ENCODE measurements around the gene KLF18.
"Not testable (repeated sequence)": the region's sequence is repeated elsewhere in the genome, so short reads cannot be mapped to it uniquely, and the experiment has no call there.

The KLF18 gene

DNA sequence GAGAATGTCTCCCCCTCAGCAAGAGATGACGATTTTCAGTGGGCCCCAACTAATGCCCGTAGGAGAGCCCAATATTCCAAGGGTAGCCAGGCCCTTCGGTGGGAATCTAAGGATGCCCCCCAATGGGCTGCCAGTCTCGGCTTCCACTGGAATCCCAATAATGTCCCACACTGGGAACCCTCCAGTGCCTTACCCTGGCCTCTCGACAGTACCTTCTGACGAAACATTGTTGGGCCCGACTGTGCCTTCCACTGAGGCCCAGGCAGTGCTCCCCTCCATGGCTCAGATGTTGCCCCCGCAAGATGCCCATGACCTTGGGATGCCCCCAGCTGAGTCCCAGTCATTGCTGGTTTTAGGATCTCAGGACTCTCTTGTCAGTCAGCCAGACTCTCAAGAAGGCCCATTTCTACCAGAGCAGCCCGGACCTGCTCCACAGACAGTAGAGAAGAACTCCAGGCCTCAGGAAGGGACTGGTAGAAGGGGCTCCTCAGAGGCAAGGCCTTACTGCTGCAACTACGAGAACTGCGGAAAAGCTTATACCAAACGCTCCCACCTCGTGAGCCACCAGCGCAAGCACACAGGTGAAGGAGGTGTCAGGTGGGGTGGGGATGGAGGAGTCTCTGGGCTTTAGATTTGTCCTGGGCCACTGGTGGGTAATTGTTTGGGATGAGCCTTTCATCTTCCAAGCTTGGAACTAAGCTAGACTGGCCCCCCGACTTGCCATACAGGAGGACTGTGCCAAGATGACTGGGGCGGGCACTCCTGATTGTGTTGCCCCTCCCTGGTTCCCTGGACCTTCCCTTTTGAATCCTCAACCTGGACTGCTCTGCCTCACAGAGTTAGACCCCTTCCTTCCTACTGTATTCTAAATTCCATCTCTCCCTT is 11.6 kb downstream of the KLF18 start:
- in situ Hi-C loops (cut with HindIII; ENCODE audit: low sequenced_read_pairs) = no loop called here

DNA sequence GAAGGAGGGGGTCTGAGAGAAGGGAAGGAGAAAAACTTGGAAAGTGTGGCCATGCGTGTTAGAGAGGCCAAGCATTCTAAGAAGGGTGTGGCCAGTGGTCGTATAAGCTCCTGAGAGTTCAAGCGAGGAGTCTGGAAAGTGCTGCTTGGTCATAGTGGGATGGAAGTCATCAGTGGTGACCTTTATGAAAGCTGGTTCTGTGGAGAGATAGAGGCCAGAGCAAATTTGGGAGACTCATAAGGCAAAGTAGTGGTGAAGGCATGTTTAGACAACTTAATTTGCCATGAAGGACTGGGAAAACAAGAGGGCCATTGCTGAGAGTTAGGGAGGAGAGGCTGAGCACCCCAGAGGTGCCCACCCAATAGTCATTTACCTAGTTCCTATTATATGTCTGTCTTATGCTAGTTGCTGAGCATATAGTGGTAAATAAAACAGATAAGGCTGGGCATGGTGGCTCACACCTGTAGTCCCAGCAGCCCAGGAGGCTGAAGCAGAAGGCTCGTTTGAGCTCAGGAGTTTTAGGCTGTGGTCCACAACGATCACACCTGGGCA is 21.0 kb downstream of the KLF18 start:
- in situ Hi-C loops (cut with HindIII; ENCODE audit: low sequenced_read_pairs) = no loop called here

DNA sequence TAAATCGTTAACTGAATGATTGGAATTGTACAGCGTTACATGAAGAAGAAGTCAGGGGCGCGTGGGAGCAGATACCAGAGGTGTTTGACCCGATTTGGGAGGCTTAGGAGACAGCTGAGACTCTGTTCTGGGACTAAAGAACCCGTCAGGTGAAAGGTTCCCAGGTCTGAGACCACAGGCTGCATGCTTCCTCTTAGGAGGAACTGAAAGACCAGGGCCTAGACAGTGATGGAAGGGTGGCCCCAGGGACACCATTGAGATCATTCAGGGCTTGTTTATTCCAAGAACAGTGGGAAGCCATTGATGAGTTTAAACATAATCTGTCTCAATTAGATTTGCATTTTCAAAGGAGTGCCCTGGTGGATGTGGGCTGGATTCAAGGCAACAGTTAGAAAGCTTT is 21.9 kb downstream of the KLF18 start:
- in situ Hi-C loops (cut with HindIII; ENCODE audit: low sequenced_read_pairs) = no loop called here

DNA sequence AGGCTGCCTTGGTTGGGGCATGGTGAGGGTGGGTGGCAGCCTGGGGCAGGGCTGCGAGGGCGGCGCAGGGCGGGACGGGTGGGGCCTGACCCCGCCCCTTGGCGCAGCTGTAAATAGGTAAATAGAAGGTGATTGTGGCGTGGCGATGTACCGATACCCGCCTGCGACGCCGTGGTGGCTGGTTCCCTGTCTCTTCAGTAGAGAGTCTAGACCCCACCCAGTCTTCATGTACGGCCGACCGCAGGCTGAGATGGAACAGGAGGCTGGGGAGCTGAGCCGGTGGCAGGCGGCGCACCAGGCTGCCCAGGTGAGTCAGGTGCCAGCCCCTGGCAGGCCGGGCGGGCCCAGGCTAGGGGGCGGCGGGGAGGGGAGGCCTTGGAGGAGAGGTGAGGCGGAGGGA is 22.7 kb downstream of the KLF18 start, which contains the start of gene KLF17:
Gene KLF17, plus strand, starts transcription at position 140 of the 400 bp plus-strand sequence. Its CDS starts 87 bp downstream, at position 227.
- in situ Hi-C loops (cut with HindIII; ENCODE audit: low sequenced_read_pairs) = no loop called here

DNA sequence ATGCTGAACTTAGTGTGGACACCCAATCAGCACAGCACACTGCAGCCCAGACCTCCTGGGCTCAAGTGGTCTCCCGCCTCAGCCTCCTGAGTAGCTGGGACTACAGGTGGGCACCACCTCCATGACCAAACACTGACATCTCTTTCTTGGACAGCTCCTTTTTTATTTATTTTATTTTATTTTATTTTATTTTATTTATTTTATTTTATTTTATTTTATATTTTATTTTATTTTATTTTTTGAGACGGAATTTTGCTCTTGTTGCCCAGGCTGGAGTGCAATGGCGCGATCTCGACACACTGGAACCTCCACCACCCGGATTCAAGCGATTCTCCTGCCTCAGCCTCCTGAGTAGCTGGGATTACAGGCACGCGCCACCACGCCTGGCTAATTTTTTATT is 24.2 kb downstream of the KLF18 start:
- in situ Hi-C loops (cut with HindIII; ENCODE audit: low sequenced_read_pairs) = not testable (repeated sequence)

DNA sequence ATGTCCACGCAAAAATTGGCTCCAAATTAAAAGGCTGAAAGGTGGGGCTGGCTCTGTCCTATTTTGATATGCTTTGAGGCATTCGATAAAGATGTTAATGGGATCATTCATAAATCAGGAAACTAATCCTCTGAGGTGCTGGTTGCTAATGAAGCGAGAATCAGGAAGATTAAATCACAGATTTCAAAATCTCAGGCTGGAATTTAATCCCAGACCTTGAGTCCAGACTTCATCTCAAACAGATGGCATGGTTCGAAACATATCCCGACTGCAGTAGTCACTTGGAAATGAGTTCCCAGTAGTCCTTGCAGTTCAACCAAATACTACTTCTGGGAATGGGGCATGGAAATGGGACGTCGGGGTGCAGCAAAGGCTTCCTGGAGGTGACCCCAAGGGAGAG is 27.3 kb downstream of the KLF18 start:
- in situ Hi-C loops (cut with HindIII; ENCODE audit: low sequenced_read_pairs) = no loop called here

DNA sequence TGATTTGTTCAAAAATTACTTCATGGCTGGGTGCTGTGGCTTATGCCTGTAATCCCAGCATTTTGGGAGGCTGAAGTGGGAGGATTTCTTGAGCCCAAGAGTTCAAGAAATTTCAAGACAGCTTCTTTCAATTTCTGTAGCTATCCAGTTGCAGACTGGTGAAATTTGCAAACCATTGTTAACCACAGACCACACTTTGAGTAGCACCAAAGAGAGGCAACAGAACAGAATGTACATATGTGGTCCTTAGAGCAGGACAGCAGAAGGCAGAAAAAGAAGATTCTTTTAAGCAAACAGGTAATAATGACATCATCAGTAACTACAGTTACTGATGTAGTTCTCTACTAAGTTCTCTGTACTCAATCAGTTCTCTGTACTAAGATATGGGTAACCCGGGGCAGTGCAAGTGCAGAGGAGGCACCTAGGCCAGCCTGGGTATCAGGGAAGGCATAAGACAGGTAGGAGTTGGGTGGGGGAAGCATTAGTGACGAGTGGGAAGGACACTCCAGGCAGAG is 28.3 kb downstream of the KLF18 start:
- in situ Hi-C loops (cut with HindIII; ENCODE audit: low sequenced_read_pairs) = no loop called here

DNA sequence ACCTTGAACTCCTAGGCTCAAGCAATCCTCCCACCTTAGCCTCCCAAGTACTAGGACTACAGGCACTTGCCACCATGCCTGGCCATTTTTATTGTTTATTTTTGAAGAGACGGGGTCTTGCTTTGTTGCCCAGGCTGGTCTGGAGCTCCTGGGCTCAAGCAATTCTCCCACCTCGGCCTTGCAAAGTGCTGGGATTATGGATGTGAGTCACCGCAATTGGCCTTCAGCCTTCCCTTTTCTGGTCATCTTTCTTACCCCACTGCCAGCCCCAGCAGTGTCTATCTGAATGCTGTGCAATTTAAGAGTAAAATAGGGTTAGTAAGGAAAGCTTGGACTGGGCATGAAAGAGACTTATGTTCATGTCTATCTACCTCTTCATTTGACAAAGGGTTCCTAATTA is 28.9 kb downstream of the KLF18 start:
- in situ Hi-C loops (cut with HindIII; ENCODE audit: low sequenced_read_pairs) = no loop called here

DNA sequence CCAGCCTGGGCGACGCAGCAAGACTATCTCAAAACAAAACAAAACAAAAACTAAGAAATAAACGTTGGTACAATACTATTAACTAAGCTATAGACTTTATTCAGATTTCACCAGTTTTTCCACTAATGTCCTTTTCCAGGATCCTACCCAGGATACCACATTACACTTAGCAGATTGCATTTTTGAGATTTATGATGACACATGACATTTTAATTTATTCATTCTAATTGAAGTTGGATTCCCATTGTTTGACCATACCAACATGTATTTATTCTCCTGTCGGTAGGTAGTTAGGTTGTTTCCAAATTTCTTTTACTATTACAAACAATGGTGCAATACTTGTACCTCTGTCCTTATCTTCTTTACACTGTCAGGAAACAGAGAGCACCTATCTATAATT is 29.6 kb downstream of the KLF18 start:
- in situ Hi-C loops (cut with HindIII; ENCODE audit: low sequenced_read_pairs) = no loop called here

DNA sequence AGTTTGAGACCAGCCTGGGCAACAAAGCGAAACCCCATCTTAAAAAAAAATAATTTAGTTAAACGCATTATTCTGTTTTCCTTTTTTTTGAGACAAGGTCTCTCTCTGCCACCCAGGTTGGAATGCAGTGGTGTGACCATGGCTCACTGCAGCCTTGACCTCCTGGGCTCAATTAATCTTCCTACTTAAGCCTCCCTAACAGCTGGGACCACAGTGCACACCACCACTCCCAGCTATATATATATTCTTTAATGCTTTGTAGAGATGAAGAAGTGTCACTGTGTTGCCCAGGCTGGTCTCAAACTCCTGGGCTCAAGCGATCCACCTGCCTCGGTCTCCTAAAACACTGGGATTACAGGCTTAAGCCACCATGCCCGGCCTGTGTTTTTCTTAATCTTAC is 30.5 kb downstream of the KLF18 start:
- in situ Hi-C loops (cut with HindIII; ENCODE audit: low sequenced_read_pairs) = no loop called here

DNA sequence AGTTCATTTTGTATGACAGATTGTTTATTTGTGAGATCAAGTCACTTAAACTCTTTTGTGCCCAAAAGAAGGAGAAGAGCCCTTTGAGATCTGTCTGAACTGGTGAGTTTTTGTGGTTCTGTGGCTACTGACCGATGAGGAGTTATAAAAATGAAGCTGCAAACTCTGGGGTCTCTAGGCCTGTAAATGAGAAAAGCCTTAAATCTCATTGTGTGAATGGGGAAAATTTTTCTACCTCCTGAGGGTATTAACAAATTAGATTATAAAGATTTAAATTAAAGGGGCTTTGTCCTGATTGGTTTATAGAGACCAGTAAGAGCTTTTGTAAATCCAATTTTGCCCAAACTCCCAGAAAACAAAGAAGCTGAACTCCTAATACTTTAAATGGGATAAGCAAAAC is 32.5 kb downstream of the KLF18 start:
- in situ Hi-C loops (cut with HindIII; ENCODE audit: low sequenced_read_pairs) = no loop called here

DNA sequence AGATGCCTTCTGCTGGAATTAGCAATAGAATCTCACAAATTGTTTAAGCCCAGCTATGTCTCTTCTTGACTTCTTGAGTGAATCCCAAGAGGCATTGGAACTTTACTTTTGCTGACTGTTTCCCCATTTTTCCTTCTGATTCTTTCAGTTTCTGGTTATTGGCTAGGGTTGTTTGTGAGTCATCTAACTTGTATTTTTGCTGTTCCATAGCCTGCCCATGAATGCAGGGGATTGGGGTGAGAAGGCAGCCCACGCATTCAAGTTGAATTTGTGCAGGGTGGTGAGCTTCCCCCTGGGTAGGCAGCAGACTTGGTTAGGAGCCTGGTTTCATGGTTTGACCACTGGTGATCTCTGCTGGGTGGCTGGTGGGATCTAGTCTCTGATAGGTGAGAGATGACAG is 33.2 kb downstream of the KLF18 start:
- in situ Hi-C loops (cut with HindIII; ENCODE audit: low sequenced_read_pairs) = no loop called here

DNA sequence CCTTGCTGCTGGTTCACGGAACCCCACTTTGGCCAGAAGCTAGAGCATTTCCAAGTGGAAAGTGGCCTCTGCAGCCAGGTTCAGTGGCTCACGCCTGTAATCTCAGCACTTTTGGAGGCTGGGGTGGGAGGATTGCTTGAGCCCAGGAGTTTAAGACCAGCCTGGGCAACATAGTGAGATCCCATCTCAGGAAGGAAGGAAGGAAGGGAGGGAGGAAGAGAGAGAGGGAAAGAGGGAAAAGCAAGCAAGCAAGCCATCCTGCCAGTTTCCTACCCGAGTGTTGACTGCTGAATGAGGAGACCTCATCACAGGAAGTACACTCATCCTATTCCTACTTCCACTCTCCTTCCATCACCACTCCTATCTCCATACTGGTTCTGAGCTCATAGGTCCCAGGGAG is 35.6 kb downstream of the KLF18 start:
- in situ Hi-C loops (cut with HindIII; ENCODE audit: low sequenced_read_pairs) = no loop called here

DNA sequence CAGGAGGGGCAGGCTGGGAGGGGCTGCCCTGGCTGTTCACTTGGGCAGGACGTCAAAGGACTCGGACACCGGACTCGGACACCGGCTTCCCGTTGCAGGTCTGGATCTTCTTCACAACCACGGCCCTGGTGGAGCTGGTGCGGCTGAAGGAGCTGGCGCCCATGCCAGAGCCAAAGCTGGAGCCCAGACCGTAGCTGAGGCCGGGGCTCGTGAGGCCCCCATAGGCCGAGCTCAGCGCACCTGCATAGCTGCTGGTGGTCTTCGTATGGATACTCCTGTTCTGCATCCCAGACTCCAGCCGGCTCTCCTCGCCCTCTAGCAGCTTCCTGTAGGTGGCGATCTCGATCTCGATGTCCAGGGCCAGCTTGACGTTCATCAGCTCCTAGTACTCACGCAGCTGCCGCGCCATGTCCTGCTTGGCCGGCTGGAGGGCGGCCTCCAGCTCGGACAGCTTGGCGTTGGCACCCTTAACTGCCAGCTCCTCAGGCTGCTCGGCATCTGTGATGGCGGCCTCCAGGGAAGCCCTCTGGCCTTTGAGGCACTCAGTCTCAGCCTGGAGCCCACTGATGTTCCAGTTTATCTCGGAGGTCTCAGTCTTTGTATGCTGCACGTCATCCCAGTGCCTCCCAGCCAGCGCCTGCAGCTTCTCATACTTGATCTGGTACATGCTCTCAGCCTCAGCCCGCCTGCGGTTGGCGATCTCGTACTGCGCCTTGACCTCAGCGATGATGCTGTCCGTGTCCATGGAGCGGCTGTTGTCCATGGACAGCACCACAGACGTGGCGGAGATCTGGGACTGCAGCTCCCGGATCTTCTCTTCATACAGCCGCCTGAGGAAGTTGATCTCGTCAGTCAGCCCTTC is 37.9 kb downstream of the KLF18 start:
- in situ Hi-C loops (cut with HindIII; ENCODE audit: low sequenced_read_pairs) = loop anchor here (5.0 kb wide), 1 partner anchor 59 kb away; no protein-coding TSS in a partner anchor

DNA sequence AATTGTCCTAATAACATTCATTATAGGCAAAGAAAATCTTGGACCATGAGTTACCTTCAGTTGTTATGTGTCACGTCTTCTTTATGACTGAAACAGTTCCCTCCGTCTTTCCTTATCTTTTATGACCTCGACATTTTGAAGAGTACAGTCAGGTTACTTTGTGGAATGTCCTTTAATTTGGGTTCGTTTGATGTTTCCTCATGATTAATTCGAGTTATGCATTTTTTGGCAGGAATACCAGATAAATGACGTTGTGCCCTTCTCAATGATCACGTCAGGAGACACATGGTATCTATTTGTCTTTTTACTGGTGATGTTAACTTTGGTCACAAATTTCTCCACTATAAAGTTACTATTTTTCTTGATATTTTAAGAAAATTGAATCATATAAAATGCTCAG is 40.1 kb downstream of the KLF18 start:
- in situ Hi-C loops (cut with HindIII; ENCODE audit: low sequenced_read_pairs) = loop anchor here (5.0 kb wide), 1 partner anchor 61 kb away; no protein-coding TSS in a partner anchor

DNA sequence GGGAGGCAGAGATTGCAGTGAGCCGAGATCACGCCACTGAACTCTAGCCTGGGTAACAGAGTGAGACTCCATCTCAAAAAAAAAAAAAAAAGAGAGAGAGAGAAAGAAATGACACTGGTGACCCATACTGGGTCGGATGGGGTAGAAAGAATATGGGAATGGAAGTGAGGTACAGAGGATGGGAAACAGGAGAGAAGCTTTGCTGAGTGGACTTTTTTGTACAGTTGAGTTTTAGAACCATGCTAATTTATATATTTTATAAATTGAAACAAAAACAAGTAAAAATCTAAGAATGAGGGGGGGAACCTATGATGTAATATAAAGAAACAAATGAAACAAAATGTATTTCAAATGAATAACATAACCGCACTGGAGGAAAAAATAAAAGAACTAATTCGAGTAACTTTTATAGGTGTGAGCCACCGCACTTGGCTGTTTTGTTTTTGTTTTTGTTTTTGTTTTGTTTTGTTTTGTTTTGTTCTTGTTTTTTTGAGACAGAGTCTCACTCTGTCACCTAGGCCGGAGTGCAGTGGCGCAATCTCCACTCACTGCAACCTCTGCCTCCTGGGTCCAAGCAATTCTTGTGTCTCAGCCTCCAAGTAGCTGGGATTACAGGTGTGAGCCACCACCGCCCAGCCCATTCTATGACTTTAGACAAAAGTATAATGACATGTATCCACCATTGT is 41.1 kb downstream of the KLF18 start:
- in situ Hi-C loops (cut with HindIII; ENCODE audit: low sequenced_read_pairs) = loop anchor here (5.0 kb wide), 1 partner anchor 62 kb away; no protein-coding TSS in a partner anchor

DNA sequence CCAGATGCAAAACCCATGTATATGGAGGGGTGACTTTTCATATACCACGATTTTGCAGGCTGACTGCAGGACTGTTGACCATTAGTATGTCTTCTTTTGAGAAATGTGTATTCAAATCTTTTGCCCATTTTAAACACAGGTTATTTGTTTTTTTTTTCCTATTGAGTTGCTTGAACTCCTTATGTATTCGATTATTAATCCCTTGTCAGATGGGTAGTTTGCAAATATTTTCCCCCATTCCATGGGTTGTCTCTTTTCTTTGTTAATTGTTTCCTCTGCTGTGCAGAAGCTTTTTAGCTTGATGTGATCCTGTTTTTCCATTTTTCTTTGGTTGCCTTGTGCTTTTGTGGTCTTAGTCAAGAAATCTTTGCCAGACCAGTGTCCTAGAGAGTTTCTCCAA is 47.4 kb downstream of the KLF18 start:
- in situ Hi-C loops (cut with HindIII; ENCODE audit: low sequenced_read_pairs) = no loop called here

DNA sequence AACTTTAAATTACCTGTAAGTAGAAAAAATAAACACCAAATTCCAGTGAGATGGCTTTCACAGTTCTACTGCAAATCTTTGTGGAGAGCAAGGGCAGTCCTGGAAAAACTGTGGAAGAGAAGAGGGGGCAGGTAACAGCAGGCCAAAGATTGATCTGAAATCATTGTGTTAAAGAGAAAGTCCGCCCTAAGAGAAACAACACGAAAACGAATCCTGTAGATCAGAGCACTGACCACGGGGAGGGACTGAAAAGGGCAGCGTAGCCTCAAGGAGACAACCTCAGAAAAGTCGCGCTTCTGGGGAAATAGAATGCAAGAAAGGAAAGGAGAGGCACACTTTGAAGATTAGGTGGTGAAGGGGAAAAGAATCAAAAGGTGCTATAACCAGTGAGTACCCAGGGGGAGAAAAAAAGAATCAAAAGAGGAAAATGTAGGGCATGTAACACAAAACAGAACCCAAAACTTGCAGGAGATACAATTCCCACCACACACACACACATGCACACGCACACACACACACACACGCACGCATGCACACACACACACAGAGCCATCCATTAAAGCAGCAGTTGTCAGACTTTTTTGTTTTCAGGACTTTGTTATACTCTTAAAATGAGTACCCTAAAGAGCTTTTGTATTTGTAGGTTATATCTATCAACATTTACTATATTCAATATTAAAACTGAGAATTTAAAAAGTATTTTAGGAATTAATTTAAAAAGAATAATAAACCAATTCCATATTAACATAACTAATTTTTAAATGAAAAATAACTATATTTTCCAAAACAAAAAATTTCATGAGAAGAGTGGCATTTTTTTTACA is 50.8 kb downstream of the KLF18 start:
- in situ Hi-C loops (cut with HindIII; ENCODE audit: low sequenced_read_pairs) = no loop called here

DNA sequence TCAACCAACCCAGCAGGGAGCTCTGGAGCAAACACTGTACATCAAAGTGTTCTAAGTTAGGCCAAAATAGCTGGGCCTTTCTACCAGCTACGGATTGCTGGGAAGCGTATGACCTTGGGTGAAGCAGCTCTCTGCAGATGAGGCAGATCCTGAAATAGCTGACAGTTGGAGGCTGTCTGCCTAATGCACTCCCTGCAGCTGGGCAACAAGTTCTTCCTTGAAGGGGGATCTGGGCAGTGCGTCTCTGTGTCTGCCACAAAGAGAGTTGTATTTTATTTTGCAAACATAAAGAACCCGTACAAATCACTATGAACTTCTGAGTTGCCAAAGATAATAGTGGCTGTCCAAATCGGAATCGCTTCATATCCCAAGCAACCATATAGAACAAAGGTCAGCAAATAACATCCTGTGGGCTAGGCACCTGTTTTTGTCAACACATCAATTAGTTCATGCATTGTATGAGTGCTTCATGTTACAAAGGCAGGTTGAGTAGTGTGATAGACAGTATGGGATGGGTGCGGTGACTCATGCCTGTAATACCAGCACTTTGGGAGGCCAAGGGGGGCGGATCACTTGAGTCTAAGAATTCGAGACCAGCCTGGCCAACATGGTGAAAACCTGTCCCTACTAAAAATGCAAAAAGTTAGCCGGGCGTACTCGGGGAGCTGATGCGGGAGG is 51.9 kb downstream of the KLF18 start:
- in situ Hi-C loops (cut with HindIII; ENCODE audit: low sequenced_read_pairs) = no loop called here

Data from endothelial cell of hepatic sinusoid (primary cell).